Measurements from ENCODE around the gene LKAAEAR1. TPM values are rescaled to one million over a fixed set of nuclear protein-coding genes. Genes with fewer than 3 reads are reported as not detected.

Gene LKAAEAR1
- total RNA-seq, 1 donor from 2014 or later: not detected

DNA sequence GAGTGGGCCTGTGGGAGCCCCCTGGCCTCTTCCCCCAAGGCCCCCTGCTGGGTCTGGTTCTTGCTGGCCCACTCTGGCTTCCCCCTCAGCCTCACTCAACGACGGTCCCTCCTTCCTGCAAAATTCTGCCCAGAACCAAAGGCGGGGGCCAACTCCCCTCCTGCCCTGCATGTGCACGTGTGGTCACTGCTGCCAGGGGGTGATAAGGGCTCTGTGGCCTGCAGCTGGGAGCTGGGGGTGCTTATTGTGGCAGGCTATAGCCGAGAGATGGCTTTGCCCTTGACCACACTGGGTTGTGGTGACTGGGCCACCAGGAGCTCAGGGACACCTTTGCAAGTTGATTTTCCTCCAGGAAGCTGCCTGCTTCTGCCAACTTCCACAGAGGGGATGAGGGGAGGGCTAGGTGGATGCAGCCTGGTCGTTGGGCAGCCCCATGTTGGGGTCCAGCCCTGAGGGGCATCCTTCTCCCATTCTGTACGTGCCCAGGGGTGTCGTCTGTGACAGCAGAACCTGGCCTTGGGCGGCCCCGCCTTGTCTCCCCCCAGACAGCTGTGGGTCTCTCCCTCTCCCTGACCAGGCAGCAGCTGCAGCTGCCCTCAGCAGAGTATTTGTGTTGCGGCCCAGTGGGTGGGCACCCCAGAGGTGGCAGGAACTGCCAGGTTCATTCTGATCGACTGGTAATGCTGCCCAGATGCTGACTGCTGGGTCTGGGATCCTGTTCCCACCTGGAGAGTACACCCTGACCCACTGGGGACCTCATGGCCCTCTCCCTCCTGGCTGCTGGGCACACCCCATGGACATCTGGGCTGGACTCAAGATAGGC, 15.6 kb downstream of the LKAAEAR1 start:
- TF ChIP-seq, protein P1, sequence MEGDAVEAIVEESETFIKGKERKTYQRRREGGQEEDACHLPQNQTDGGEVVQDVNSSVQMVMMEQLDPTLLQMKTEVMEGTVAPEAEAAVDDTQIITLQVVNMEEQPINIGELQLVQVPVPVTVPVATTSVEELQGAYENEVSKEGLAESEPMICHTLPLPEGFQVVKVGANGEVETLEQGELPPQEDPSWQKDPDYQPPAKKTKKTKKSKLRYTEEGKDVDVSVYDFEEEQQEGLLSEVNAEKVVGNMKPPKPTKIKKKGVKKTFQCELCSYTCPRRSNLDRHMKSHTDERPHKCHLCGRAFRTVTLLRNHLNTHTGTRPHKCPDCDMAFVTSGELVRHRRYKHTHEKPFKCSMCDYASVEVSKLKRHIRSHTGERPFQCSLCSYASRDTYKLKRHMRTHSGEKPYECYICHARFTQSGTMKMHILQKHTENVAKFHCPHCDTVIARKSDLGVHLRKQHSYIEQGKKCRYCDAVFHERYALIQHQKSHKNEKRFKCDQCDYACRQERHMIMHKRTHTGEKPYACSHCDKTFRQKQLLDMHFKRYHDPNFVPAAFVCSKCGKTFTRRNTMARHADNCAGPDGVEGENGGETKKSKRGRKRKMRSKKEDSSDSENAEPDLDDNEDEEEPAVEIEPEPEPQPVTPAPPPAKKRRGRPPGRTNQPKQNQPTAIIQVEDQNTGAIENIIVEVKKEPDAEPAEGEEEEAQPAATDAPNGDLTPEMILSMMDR (conservative IDR thresholded peaks at IDR 0.05): no peak
- H3K36me3 Mint-ChIP-seq (ENCODE audit: low read depth): no peaks in the 10 kb centered on the region
- no peaks in the 10 kb centered on the region for H3K27me3 Mint-ChIP-seq (ENCODE audit: low read depth)
- no peak overlapping the region for H3K27ac Mint-ChIP-seq (ENCODE audit: unreplicated experiment)
- H3K9me3 Mint-ChIP-seq: no peaks in the 10 kb centered on the region
- H3K4me3 Mint-ChIP-seq: no peak overlapping the region
- DNase-seq (ENCODE audit: low read depth, low spot score): no peak
- H3K4me1 Mint-ChIP-seq: peaks cover 19% of the 10 kb centered on the region

DNA sequence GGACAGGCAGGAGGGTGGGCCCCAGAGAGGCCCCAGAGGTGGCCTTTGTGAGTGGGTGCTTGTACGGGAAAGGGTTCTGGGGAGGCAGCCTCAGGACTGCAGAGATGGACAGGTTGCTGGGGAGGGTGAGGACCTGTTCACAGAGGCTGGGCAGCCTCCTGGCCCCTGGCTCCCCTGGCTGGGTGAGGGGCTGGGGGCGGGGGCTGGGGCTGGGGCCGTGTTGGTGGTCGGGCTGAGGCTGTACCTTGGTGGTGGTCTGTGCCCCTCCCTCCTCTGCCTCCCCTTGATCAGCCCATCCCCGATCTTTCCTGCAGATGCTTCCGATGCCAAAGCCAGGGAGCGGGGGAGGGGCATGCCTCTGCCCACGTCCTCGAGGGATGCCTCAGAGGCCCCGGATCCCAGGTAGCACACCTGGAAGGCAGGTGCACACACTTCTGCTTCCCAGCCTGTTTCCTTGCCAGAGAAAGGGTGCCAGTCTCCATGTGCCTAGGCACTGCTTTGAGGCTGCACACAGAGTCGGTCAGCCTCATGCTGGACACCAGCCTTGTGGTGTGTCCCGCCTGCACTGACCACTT, 16.4 kb downstream of the LKAAEAR1 start:
- H3K36me3 Mint-ChIP-seq (ENCODE audit: low read depth): no peaks in the 10 kb centered on the region
- H3K27ac Mint-ChIP-seq (ENCODE audit: unreplicated experiment): no peak overlapping the region
- TF ChIP-seq, protein P1 (conservative IDR thresholded peaks at IDR 0.05): no peak
- no peaks in the 10 kb centered on the region for H3K27me3 Mint-ChIP-seq (ENCODE audit: low read depth)
- H3K9me3 Mint-ChIP-seq: no peaks in the 10 kb centered on the region
- DNase-seq (ENCODE audit: low read depth, low spot score): no peak
- peak overlapping the region; percentile 19 for H3K4me3 Mint-ChIP-seq
- peaks cover 19% of the 10 kb centered on the region for H3K4me1 Mint-ChIP-seq

DNA sequence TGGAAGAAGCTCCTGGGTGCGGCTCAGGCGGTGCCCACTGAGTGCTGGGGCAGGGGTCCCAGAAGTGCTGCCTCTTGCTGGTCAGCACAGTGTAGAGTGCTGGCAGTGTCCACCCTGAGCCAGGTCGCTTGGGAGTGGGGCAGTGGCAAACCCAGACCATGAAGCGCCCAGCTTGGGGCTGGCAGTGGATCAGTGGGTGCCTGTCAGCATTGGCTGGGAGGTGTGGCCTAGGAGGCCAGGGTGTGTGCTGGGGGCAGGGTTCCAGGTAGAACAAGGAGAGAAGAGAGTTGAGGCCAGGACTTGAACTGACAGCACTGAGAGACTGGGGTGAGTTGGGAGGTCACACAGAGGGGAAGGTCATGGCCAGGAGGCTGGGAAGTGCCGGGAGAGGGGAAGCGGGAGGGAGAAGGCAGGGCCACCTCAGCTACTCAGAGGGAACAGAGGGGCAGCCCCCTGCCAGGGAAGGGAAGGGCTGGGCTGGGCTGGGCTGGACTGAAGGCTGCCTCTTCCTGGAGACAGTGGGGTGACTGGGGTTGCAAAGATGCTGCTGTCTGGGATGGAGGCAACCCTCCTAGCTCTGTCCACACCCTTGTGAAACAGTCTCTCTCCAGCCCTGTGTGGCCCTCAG, 17.1 kb downstream of the LKAAEAR1 start:
- no peaks in the 10 kb centered on the region for H3K36me3 Mint-ChIP-seq (ENCODE audit: low read depth)
- no peak overlapping the region for H3K27ac Mint-ChIP-seq (ENCODE audit: unreplicated experiment)
- no peak for DNase-seq (ENCODE audit: low read depth, low spot score)
- TF ChIP-seq, protein P1 (conservative IDR thresholded peaks at IDR 0.05): no peak
- H3K9me3 Mint-ChIP-seq: no peaks in the 10 kb centered on the region
- H3K4me3 Mint-ChIP-seq: peak overlapping the region; percentile 19
- no peaks in the 10 kb centered on the region for H3K27me3 Mint-ChIP-seq (ENCODE audit: low read depth)
- peaks cover 23% of the 10 kb centered on the region for H3K4me1 Mint-ChIP-seq

DNA sequence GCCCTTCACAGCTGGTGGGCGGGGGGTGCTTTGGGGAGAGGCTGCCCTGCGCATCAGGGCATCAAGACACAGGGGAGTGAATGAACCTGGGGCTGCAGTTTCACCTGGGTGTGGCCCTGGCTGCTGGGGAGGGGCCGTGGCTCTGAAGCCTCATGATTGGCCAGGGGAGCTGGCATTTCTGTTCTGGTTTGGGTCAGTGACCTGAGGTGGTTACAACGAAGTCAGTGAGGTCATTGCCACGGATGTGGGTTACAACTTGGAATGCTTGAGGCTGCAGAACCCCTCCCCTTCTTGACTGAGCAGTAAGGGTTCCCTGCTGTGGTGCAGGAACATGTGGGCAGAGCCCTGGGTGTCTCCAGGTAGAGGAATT, 18.2 kb downstream of the LKAAEAR1 start:
- TF ChIP-seq, protein P1 (conservative IDR thresholded peaks at IDR 0.05): no peak
- no peaks in the 10 kb centered on the region for H3K36me3 Mint-ChIP-seq (ENCODE audit: low read depth)
- H3K4me3 Mint-ChIP-seq: peak overlapping the region; percentile 65
- no peaks in the 10 kb centered on the region for H3K9me3 Mint-ChIP-seq
- DNase-seq (ENCODE audit: low read depth, low spot score): no peak
- H3K27ac Mint-ChIP-seq (ENCODE audit: unreplicated experiment): peak overlapping the region; percentile 27
- H3K27me3 Mint-ChIP-seq (ENCODE audit: low read depth): no peaks in the 10 kb centered on the region
- H3K4me1 Mint-ChIP-seq: peaks cover 24% of the 10 kb centered on the region

DNA sequence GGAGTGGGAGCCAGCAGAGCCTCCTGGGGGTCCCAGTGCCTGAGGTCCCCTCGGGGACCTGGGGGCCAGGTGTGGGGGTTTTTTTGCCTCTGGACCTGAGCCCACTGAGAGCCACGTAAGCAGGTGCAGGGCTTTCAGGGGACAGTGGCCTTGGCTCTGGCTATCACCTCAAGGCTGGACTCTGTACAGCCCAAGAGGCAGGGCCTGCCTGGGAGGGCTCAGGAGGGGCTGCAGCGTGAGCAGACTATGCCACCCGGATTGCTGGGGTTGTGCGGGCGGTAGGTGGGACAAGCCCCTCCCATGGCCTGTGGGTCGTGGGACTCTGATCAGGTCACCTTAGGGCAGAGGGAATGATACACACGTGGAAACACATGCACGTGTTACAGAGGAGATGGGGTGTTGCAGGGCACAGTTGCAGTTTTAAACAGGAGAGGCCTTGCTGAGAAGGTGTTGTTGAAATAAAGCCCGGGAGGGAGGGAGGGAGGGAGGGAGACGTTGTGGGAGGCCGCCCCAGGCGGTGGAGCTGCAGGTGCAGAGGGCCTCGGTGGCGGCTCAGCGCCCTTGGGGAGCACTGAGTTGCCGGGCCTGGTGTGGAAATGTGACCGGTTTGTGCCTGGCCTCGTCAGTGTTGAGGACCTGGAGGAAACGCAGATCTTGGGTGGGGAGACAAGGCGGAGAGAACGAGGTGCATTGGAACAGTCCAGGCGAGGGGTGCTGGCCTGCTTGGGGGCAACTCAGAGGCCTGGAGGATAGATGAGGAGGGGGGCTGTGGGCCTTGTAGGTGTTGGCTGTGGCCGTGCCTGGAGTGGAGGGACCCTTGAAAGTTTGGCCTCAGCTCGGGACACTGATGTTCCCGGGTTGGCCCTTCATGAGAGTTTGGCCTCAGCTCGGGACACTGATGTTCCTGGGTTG, 18.9 kb downstream of the LKAAEAR1 start:
- TF ChIP-seq, protein P1 (conservative IDR thresholded peaks at IDR 0.05): no peak
- Mint-ChIP-seq H3K4me3 (peak overlapping the region; percentile 65), H3K4me1 (peaks cover 24% of the 10 kb centered on the region), H3K27ac (ENCODE audit: unreplicated experiment) (peak overlapping the region; percentile 27), H3K27me3 (ENCODE audit: low read depth) (no peaks in the 10 kb centered on the region), H3K9me3 (no peaks in the 10 kb centered on the region), H3K36me3 (ENCODE audit: low read depth) (no peaks in the 10 kb centered on the region)
- no peak for DNase-seq (ENCODE audit: low read depth, low spot score)

Data from neural crest cell (in vitro differentiated cells).